Measurements from ENCODE around the gene UBE2F.

DNA sequence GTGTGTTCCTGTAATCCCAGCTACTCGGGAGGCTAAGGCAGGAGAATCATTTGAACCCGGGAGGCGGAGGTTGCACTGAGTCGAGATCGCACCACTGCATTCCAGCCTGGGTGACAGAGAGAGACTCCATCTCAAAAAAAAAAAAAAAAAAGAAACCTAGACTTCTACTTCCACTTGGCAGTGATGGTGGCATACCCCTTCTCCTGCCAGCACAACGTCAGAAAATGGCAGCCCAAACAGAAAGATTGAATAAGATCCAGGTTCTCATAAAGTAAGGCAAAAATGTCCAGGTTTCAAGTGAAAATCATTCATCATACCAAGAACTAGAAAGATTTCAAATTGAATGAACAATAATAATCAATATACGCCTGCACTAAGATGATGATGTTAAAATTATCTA is 117.9 kb downstream of the UBE2F start:
- TF ChIP-seq, protein P1, sequence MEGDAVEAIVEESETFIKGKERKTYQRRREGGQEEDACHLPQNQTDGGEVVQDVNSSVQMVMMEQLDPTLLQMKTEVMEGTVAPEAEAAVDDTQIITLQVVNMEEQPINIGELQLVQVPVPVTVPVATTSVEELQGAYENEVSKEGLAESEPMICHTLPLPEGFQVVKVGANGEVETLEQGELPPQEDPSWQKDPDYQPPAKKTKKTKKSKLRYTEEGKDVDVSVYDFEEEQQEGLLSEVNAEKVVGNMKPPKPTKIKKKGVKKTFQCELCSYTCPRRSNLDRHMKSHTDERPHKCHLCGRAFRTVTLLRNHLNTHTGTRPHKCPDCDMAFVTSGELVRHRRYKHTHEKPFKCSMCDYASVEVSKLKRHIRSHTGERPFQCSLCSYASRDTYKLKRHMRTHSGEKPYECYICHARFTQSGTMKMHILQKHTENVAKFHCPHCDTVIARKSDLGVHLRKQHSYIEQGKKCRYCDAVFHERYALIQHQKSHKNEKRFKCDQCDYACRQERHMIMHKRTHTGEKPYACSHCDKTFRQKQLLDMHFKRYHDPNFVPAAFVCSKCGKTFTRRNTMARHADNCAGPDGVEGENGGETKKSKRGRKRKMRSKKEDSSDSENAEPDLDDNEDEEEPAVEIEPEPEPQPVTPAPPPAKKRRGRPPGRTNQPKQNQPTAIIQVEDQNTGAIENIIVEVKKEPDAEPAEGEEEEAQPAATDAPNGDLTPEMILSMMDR (IDR thresholded peaks at IDR 0.05; ENCODE audit: poor library complexity): no peak
- TF ChIP-seq EZH2 (IDR thresholded peaks at IDR 0.05; ENCODE audit: borderline replicate concordance): no peak
- no peak for TF ChIP-seq EZH2phosphoT487 (IDR thresholded peaks at IDR 0.05; ENCODE audit: low read depth, severe bottlenecking, unreplicated experiment)
